Osteoblast (primary cell): ENCODE measurements around the gene PLEKHG3. TPM values are rescaled to one million over a fixed set of nuclear protein-coding genes. Genes with fewer than 3 reads are reported as not detected.

Source experiments
- DNase-seq: peaks from one replicate; pipeline ENCODE4 v3.0.0; 2011; ENCODE audit warnings: low spot score, mixed read lengths; ENCODE audit not compliant: insufficient read length; ENCODE audit errors: missing footprints
- H2AFZ ChIP-seq: 2 replicates; pipeline ENCODE4 v1.6.0; 2011; ENCODE audit warnings: mild to moderate bottlenecking, low read length
- H3K27ac ChIP-seq: 2 replicates; pipeline ENCODE4 v1.5.1; 2011; ENCODE audit warnings: mild to moderate bottlenecking, low read depth, low read length, moderate library complexity
- H3K27me3 ChIP-seq: 2 replicates; pipeline ENCODE4 v1.6.0; 2012; ENCODE audit warnings: mild to moderate bottlenecking, control low read depth, inconsistent platforms, low read length, moderate library complexity; ENCODE audit not compliant: insufficient read depth
- H3K36me3 ChIP-seq: 2 replicates; pipeline ENCODE4 v1.5.1; 2011; ENCODE audit warnings: mild to moderate bottlenecking, low read length, control low read depth, moderate library complexity; ENCODE audit not compliant: insufficient read depth
- H3K4me1 ChIP-seq: 2 replicates; pipeline ENCODE4 v1.5.1; 2011; ENCODE audit warnings: mild to moderate bottlenecking, low read length, control low read depth, moderate library complexity; ENCODE audit not compliant: insufficient read depth
- H3K4me2 ChIP-seq: 2 replicates; pipeline ENCODE4 v1.6.0; 2011; ENCODE audit warnings: mild to moderate bottlenecking, low read length; ENCODE audit not compliant: insufficient read depth
- H3K4me3 ChIP-seq: fragments of 200-600 bp; sonication (generic); 3 replicates; pipeline ENCODE4 v1.5.1; 2012; ENCODE audit warnings: mild to moderate bottlenecking, low read length, inconsistent platforms; ENCODE audit not compliant: insufficient read depth
- H3K79me2 ChIP-seq: 2 replicates; pipeline ENCODE4 v1.6.0; 2012; ENCODE audit warnings: mild to moderate bottlenecking, low read length, control low read depth, inconsistent platforms; ENCODE audit not compliant: insufficient read depth
- H3K9me3 ChIP-seq: 2 replicates; pipeline ENCODE4 v1.5.1; 2011; ENCODE audit warnings: low read depth, low read length, control low read depth
- H4K20me1 ChIP-seq: 2 replicates; pipeline ENCODE4 v1.6.0; 2012; ENCODE audit warnings: mild to moderate bottlenecking, low read length, control low read depth; ENCODE audit not compliant: insufficient read depth
- CTCF ChIP-seq: IDR thresholded peaks from 2 replicates; pipeline ENCODE4 v1.5.1; 2011; ENCODE audit warnings: mild to moderate bottlenecking, low read depth, low read length, moderate library complexity; ENCODE audit errors: extremely low read depth
- total RNA-seq: library from RNA; depleted of rRNA; stranded (reverse); fragments of >200 nt; gene quantifications from 2 replicates; pipeline ENCODE4 v1.2.3, GENCODE V29; 2012

PLEKHG3 gene
- total RNA-seq, 1 donor: 5.4 TPM

- peaks cover 3% of the 10 kb centered on the region for H4K20me1 ChIP-seq
- no peak overlapping the region for H3K27ac ChIP-seq
- peaks cover 20% of the 10 kb centered on the region for H3K4me1 ChIP-seq
- no peak overlapping the region for H3K4me3 ChIP-seq
- no peaks in the 10 kb centered on the region for H3K27me3 ChIP-seq
- TF ChIP-seq CTCF: no peak
- peaks cover 9% of the 10 kb centered on the region for H3K36me3 ChIP-seq
- H3K9me3 ChIP-seq: no peaks in the 10 kb centered on the region
- H3K79me2 ChIP-seq: no peaks in the 10 kb centered on the region
- no peak for DNase-seq
- H3K4me2 ChIP-seq: peak overlapping the region; percentile 4
- H2AFZ ChIP-seq: no peak overlapping the region
Measured at GRCh38 chr14:64746298-64747250, 42.4 kb downstream of the PLEKHG3 start.

GRCh38 chr14:64747327-64747726, 43.1 kb downstream of the PLEKHG3 start:
- no peaks in the 10 kb centered on the region for H3K9me3 ChIP-seq
- DNase-seq: no peak
- H3K4me2 ChIP-seq: no peak overlapping the region

GRCh38 chr14:64748521-64748920, 44.3 kb downstream of the PLEKHG3 start:
- H2AFZ ChIP-seq: no peak overlapping the region
- no peak overlapping the region for H3K4me2 ChIP-seq
- DNase-seq: no peak
- H4K20me1 ChIP-seq: peaks cover 3% of the 10 kb centered on the region
- H3K27ac ChIP-seq: no peak overlapping the region
- no peaks in the 10 kb centered on the region for H3K79me2 ChIP-seq
- no peak overlapping the region for H3K4me3 ChIP-seq
- H3K4me1 ChIP-seq: peaks cover 20% of the 10 kb centered on the region
- peaks cover 8% of the 10 kb centered on the region for H3K36me3 ChIP-seq
- H3K9me3 ChIP-seq: no peaks in the 10 kb centered on the region
- TF ChIP-seq CTCF: no peak
- no peaks in the 10 kb centered on the region for H3K27me3 ChIP-seq

More at GRCh38 chr14:64747327-64747726, 43.1 kb downstream of the PLEKHG3 start:
- peaks cover 9% of the 10 kb centered on the region for H3K36me3 ChIP-seq
- H3K27me3 ChIP-seq: no peaks in the 10 kb centered on the region
- no peaks in the 10 kb centered on the region for H3K79me2 ChIP-seq
- no peak for TF ChIP-seq CTCF
- H3K4me3 ChIP-seq: no peak overlapping the region
- peaks cover 3% of the 10 kb centered on the region for H4K20me1 ChIP-seq
- no peak overlapping the region for H3K27ac ChIP-seq
- H2AFZ ChIP-seq: no peak overlapping the region
- H3K4me1 ChIP-seq: peaks cover 20% of the 10 kb centered on the region

GRCh38 chr14:64748995-64749714, 44.9 kb downstream of the PLEKHG3 start:
- no peak overlapping the region for H3K4me2 ChIP-seq
- no peak for TF ChIP-seq CTCF
- DNase-seq: no peak
- H3K36me3 ChIP-seq: peaks cover 2% of the 10 kb centered on the region
- H2AFZ ChIP-seq: no peak overlapping the region
- peaks cover 20% of the 10 kb centered on the region for H3K4me1 ChIP-seq
- H3K27ac ChIP-seq: no peak overlapping the region
- H4K20me1 ChIP-seq: peaks cover 3% of the 10 kb centered on the region
- H3K27me3 ChIP-seq: peaks cover 3% of the 10 kb centered on the region
- H3K9me3 ChIP-seq: no peaks in the 10 kb centered on the region
- H3K79me2 ChIP-seq: no peaks in the 10 kb centered on the region
- no peak overlapping the region for H3K4me3 ChIP-seq
